ENCODE data around the gene SIK3.
"Not testable (repeated sequence)": the region's sequence is repeated elsewhere in the genome, so short reads cannot be mapped to it uniquely, and the experiment has no call there.

Gene SIK3

DNA sequence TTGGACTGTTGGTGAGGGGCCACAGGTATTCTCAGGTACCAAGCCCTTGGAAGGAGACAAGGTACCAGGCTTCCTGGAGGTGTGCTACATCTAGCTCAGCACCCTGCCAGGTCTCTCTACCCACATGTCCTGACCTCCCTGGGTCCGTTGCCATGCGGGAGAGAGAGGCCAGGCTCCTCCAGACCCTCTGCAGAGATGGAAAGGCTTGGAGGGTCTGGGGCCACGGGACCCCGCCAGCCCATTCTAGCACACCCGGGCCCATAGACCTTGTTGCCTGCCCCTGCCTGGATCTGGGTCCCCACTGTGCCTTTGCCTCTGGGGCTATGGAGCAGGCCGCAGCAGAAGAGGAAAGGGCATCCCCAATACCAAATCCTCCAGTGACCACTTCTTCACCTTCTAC, 270.8 kb downstream of the SIK3 start:
- no peak overlapping the region for H3K4me3 ChIP-seq (ENCODE audit: low read length)
- no peak for DNase-seq (ENCODE audit: low read depth, low spot score)

GRCh38 chr11:116826751-116827431, 271.3 kb downstream of the SIK3 start:
- DNase-seq (ENCODE audit: low read depth, low spot score): no peak
- no peak overlapping the region for H3K4me3 ChIP-seq (ENCODE audit: low read length)

GRCh38 chr11:116825854-116826750, 272.1 kb downstream of the SIK3 start:
- no peak overlapping the region for H3K4me3 ChIP-seq (ENCODE audit: low read length)
- DNase-seq (ENCODE audit: low read depth, low spot score): no peak

GRCh38 chr11:116825434-116825833, 272.8 kb downstream of the SIK3 start:
- H3K4me3 ChIP-seq (ENCODE audit: low read length): no peak overlapping the region

GRCh38 chr11:116823031-116823843, 275.0 kb downstream of the SIK3 start, which contains the start of gene APOA4:
APOA4 (minus strand) TSS chr11:116823304; CDS start chr11:116823191, 113 bp downstream.
- H3K4me3 ChIP-seq (ENCODE audit: low read length): no peak within 1 kb of the TSS
- DNase-seq (ENCODE audit: low read depth, low spot score): no peak

More at GRCh38 chr11:116825434-116825833, 272.8 kb downstream of the SIK3 start:
- DNase-seq (ENCODE audit: low read depth, low spot score): no peak

DNA sequence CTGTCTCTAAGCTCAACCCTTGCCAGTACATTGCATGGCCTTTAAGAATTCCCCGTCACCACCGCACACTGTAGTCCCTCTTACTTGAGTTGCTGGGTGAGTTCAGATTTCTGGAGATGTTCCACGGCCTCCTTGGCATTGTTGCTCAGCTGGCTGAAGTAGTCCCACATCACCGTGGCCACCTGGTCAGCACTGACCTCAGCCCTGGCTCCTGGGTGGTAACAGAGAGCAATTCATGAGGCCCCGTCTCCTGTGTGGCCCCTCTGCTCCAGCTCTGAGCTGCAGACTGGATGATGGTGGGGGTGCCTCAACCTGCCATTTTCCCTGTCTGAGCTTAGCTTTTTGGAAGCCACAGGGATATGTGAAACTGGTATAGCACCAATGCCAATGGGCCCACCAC, 275.7 kb downstream of the SIK3 start:
- DNase-seq (ENCODE audit: low read depth, low spot score): no peak
- H3K4me3 ChIP-seq (ENCODE audit: low read length): no peak overlapping the region

- DNase-seq (ENCODE audit: low read depth, low spot score): no peak
- no peak overlapping the region for H3K4me3 ChIP-seq (ENCODE audit: low read length)
These were observed 276.9 kb downstream of the SIK3 start for GRCh38 chr11:116821050-116821918.

GRCh38 chr11:116819049-116819448, 279.2 kb downstream of the SIK3 start:
- H3K4me3 ChIP-seq (ENCODE audit: low read length): no peak overlapping the region
- DNase-seq (ENCODE audit: low read depth, low spot score): no peak

DNA sequence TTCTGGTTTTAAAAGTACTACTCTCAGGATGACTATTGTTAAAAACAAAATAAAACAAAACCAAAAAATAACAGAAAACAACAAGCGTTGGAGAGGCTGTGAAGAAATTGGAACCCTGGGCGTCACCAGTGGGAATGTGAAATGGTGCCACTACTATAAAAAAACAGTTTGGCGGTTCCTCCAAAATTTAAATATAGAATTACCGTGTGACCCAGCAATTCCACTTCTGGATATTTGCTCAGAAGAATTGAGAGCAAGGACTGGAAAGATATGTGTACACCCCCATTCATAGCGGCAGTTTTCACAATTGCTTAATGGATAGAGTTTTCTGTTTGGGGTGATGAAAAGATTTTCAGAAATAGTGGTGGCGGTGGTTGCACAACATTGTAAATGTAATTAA, 283.7 kb downstream of the SIK3 start:
- DNase-seq (ENCODE audit: low read depth, low spot score): no peak
- H3K4me3 ChIP-seq (ENCODE audit: low read length): no peak overlapping the region

DNA sequence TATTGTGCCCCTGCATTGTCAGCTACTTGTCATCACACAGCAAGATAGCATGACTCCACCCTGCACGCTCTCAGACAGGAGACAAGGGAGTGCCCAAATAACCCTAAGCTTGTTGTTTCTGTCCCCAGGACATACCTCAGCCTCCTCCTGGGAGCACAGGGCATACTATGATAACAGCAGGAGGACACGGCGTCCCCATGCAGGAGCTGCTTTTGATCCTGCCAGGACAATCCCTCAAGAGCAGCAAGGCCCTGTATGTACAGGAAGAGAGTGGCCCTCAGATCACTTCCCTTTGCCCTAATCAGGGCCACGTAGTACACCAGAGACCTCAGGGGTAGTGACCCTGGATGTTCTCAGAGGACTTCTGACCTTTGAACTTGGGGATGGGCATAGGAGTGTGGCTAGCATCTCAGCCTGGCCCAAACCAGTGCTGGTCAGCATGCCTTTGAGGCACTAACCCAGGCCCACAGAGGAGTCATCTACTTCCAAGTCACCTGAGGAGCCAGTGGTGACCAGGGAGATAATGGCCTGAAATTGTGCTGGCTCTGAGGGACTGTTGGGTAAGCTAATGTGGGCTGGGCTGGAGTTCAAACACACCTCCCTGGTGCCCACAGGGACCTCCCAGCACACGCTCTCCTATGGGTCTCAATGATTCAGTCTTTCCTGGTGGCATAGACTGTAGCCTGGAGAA, 284.3 kb downstream of the SIK3 start:
- no peak for DNase-seq (ENCODE audit: low read depth, low spot score)

DNA sequence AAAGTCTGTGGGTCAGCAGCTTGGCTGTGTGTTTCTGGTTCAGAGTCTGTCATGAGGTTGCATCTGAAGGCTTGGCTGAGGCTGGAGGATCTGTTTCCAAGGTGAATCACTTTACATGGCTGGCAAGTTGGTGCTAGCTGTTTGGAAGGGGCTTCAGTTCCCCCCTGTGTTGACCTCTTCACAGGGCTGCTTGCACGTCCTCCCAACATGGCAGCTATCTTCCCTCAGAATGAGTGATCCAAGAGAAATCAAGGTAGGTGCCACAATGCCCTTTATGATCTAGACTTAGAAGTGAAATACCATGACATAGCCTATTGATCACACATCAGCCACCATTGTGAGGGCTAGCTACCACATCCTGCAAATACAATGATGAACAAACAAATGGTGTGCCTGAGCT, 285.1 kb downstream of the SIK3 start:
- no peak overlapping the region for H3K4me3 ChIP-seq (ENCODE audit: low read length)
- no peak for DNase-seq (ENCODE audit: low read depth, low spot score)

More for the DNA sequence above, 284.3 kb downstream of the SIK3 start:
- H3K4me3 ChIP-seq (ENCODE audit: low read length): no peak overlapping the region

DNA sequence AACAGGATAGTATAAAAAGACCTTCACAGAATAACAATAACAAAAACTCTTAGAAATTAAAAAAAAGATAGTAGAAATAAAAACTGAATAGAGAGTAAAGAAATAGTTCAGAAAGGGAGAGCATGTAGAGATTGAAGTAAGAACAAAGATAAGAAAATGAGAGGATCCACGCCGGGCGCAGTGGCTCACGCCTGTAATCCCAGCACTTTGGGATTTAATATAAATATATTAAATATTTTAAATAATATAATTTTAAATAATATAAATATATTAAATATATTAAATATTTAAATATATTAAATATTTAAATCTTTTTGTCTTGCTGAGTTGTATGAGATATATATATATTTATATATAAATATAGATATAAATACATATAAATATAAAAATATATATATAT, 286.1 kb downstream of the SIK3 start:
- H3K4me3 ChIP-seq (ENCODE audit: low read length): no peak overlapping the region
- no peak for DNase-seq (ENCODE audit: low read depth, low spot score)

DNA sequence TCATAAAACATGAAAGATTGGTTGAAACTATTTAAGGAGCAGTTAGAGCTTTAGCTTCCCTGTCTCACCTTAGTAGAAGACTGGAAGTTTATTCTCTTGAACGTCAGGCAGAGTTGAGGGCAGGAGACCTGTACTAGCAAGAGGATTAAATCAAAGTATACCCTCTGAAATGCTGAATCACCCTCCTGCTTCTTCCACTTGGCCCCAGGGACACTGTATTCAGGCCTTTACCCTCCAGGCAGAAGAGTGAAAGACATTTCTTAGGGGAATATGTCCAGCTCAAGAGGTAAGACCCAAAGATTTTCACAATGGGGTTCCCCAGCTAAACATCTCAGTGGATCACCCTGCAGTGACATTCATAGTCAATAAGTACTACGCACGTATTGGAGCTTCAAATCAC, 287.0 kb downstream of the SIK3 start:
- no peak overlapping the region for H3K4me3 ChIP-seq (ENCODE audit: low read length)
- no peak for DNase-seq (ENCODE audit: low read depth, low spot score)

GRCh38 chr11:116808262-116809175, 289.7 kb downstream of the SIK3 start:
- H3K4me3 ChIP-seq (ENCODE audit: low read length): no peak overlapping the region
- DNase-seq (ENCODE audit: low read depth, low spot score): no peak

DNA sequence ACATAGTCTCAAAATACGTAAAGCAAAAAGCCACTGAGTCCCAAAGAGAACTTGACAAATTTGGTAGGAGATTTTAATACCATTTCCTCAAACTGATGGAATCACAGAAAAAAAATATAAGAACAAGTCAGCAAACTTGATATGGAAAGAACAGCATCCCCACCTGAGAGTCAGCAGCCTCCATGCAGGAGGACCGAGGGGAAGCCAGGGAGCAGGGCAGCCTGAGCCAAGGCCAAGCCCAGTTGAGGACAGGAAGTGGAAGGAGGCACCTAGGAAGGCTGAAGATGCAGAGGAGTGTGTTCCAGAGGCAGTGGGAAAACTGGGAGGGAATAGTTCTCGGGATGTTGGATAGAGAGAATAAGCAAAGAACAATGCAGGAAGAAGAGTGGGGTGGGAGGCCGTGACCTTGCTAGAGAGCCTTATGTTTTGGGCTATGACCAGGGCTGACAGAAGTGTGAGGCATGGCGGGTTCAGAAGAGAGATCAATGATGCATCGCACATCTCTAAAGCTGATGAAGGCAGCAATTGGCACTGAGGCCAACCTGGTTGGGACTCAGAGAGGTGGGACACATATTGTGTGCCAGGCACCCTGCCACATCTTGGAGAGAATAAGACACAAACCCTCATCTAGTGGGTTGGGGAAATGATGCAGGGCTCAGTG, 290.5 kb downstream of the SIK3 start:
- no peak overlapping the region for H3K4me3 ChIP-seq (ENCODE audit: low read length)
- DNase-seq (ENCODE audit: low read depth, low spot score): no peak

DNA sequence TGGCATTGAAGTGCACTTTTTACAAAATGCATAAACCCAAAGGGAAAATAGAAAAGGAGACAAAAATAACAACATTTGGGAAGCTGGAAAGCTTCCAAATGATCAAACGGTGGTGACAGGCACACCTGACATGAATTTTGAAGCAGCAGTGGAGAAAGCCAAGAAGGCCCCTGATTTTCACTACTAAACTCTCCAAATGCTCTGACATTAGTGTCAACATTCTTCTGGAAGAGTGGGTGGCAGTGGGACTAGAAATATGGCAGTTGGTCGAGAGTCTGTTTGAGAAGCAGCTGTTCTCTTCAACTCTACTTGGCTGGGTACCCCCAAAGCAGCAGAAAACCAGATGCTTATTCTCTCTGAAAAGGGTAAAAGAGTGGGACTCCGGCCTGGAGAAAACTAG, 294.2 kb downstream of the SIK3 start:
- no peak for DNase-seq (ENCODE audit: low read depth, low spot score)
- no peak overlapping the region for H3K4me3 ChIP-seq (ENCODE audit: low read length)

DNA sequence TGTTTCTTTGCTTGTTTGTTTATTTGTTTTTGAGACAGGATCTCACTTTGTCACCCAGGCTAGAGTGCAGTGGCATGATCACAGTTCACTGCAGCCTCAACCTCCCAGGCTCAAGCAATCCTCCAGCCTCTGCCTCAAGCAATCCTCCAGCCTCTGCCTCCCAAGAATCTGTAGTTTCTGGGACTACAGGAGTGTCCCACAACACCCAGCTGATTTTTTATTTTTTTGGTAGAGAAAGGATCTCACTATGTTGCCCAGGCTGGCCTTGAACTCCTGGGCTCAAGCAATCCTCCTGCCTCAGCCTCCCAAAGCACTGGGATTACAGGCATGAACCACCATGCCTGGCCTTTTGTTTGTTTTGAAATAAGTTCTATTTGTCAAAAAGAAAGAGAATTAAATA, 296.6 kb downstream of the SIK3 start:
- not testable (repeated sequence) for H3K4me3 ChIP-seq (ENCODE audit: low read length); DNase-seq (ENCODE audit: low read depth, low spot score)
